BLaER1 treated with 17β-estradiol and CSF1 and Interleukin-3, amounts not matched to agents 10 nM and 100 nM (cell line): Measurements from ENCODE around the gene ALG14.
"Not testable (repeated sequence)": the region's sequence is repeated elsewhere in the genome, so short reads cannot be mapped to it uniquely, and the experiment has no call there.

Source experiments
- H3K27ac ChIP-seq, 11 experiments: shearing (Covaris generic); formaldehyde crosslinking; 2 replicates each; pipeline ENCODE4 v1.8.1; 2022
- H3K27me3 ChIP-seq, 11 experiments: shearing (Covaris generic); formaldehyde crosslinking; 2 replicates each; pipeline ENCODE4 v1.8.1; 2022
- H3K36me3 ChIP-seq, 11 experiments: shearing (Covaris generic); formaldehyde crosslinking; 2 replicates each; pipeline ENCODE4 v1.8.1; 2022
- H3K4me1 ChIP-seq, 10 experiments: shearing (Covaris generic); formaldehyde crosslinking; 2 replicates each; pipeline ENCODE4 v1.8.1; 2022
- H3K4me2 ChIP-seq, 11 experiments: shearing (Covaris generic); formaldehyde crosslinking; 2 replicates each; pipeline ENCODE4 v1.8.1; 2022
- H3K4me3 ChIP-seq, 10 experiments: shearing (Covaris generic); formaldehyde crosslinking; 2 replicates each; pipeline ENCODE4 v1.8.1; 2022
- H3K9ac ChIP-seq, 11 experiments: shearing (Covaris generic); formaldehyde crosslinking; 2 replicates each; pipeline ENCODE4 v1.8.1; 2022
- H3K9me3 ChIP-seq, 11 experiments: shearing (Covaris generic); formaldehyde crosslinking; replicated peaks in 1 of 11; 2 replicates each; pipeline ENCODE4 v1.8.1; 2022
- H4K20me1 ChIP-seq, 11 experiments: shearing (Covaris generic); formaldehyde crosslinking; 2 replicates each; pipeline ENCODE4 v1.8.1; 2022
- Cebpa-rat ChIP-seq, 11 experiments: shearing (Covaris generic); IDR thresholded peaks; 2 replicates each; pipeline ENCODE4 v1.8.1; 2022

Gene ALG14

GRCh38 chr1:94999456-95000131, 73.2 kb downstream of the ALG14 start:
- H3K27me3 ChIP-seq: no peaks in the 10 kb centered on the region
- H3K4me1 ChIP-seq: no peaks in the 10 kb centered on the region
- H3K27ac ChIP-seq: no peak overlapping the region
- H3K4me3 ChIP-seq: no peak overlapping the region
- TF ChIP-seq Cebpa-rat (IDR thresholded peaks at IDR 0.05): no peak
- H3K9me3 ChIP-seq: no peaks in the 10 kb centered on the region
- no peaks in the 10 kb centered on the region for H4K20me1 ChIP-seq
- H3K4me2 ChIP-seq: no peak overlapping the region
- no peaks in the 10 kb centered on the region for H3K36me3 ChIP-seq
- no peak overlapping the region for H3K9ac ChIP-seq

DNA sequence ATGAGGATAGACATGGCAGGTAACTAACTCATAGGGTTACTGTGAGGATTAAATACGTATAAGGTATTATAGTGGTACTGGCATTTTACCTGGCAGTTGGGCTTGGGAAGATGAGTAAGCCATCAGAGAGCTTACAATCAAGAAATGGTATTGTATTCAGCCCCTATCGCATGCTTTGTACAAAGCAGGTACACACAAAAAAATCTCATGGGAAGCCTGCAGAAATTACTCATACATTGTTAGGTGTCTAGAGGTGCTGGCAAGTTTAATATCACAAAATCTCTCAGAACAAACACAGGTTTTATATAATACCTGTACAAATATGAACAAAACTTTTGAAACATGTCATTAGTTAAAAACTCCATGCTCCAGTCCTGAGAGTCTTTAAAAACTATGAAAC, 74.0 kb downstream of the ALG14 start:
- Histone ChIP-seq H3K27me3 (no peaks in the 10 kb centered on the region), H3K9ac (no peak overlapping the region), H3K4me1 (no peaks in the 10 kb centered on the region), H3K4me3 (no peak overlapping the region), H3K36me3 (no peaks in the 10 kb centered on the region), H4K20me1 (no peaks in the 10 kb centered on the region), H3K9me3 (no peaks in the 10 kb centered on the region), H3K4me2 (no peak overlapping the region), H3K27ac (no peak overlapping the region)
- TF ChIP-seq Cebpa-rat (IDR thresholded peaks at IDR 0.05): no peak

GRCh38 chr1:94998114-94998513, 74.6 kb downstream of the ALG14 start:
- no peaks in the 10 kb centered on the region for H3K36me3 ChIP-seq
- H4K20me1 ChIP-seq: no peaks in the 10 kb centered on the region
- no peaks in the 10 kb centered on the region for H3K4me1 ChIP-seq
- H3K9me3 ChIP-seq: no peaks in the 10 kb centered on the region
- no peak overlapping the region for H3K27ac ChIP-seq
- TF ChIP-seq Cebpa-rat (IDR thresholded peaks at IDR 0.05): no peak
- H3K4me2 ChIP-seq: no peak overlapping the region
- H3K9ac ChIP-seq: no peak overlapping the region
- no peaks in the 10 kb centered on the region for H3K27me3 ChIP-seq
- no peak overlapping the region for H3K4me3 ChIP-seq

DNA sequence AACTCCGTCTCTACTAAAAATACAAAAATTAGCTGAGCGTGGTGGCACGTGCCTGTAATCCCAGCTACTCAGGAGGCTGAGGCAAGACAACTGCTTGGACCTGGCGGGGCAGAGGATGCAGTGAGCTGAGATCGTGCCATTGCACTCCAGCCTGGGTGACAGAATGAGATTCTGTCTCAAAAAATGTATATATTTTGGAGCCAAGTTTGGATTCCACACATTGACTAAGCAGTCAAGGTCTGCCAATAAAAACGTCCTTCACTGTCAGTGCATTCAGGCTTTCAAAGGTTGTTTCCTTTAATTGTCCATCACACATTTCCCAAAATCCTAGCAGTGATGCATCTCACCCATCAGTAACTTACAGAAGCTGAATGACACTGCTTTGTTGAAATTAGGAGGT, 77.2 kb downstream of the ALG14 start:
- not testable (repeated sequence) for H3K27me3 ChIP-seq, H3K27ac ChIP-seq

DNA sequence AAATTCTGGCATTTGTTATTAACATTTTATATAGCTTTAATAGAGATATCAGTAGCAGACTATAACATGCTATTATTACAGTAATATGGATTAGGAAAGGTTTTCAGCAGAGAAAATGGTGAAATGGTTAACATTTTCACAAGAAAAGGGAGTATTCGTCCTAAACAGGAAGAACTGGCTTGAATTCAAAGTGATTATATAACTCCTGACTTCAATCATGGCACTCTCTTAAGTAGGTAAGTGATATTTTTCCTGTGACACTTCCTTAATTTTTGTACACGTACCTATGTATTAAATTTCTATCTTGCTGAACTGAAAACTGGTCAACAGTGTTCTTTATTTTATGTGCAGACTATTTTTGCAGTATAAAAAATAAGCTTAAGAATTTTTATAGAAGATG, 77.9 kb downstream of the ALG14 start:
- Histone ChIP-seq H3K9ac (no peak overlapping the region), H3K4me3 (no peak overlapping the region), H4K20me1 (no peaks in the 10 kb centered on the region), H3K4me1 (peaks cover 0 to 7% (median 4%) of the 10 kb centered on the region in 10 experiments; a peak in 8 of 20 replicates), H3K27me3 (no peaks in the 10 kb centered on the region), H3K36me3 (no peaks in the 10 kb centered on the region), H3K9me3 (no peaks in the 10 kb centered on the region), H3K4me2 (no peak overlapping the region), H3K27ac (no peak overlapping the region)
- TF ChIP-seq Cebpa-rat (IDR thresholded peaks at IDR 0.05): no peak

More for the DNA sequence above, 77.2 kb downstream of the ALG14 start:
- H3K9ac ChIP-seq, H3K36me3 ChIP-seq, H3K4me3 ChIP-seq, H3K4me2 ChIP-seq, H4K20me1 ChIP-seq, H3K9me3 ChIP-seq, H3K4me1 ChIP-seq: not testable (repeated sequence)

DNA sequence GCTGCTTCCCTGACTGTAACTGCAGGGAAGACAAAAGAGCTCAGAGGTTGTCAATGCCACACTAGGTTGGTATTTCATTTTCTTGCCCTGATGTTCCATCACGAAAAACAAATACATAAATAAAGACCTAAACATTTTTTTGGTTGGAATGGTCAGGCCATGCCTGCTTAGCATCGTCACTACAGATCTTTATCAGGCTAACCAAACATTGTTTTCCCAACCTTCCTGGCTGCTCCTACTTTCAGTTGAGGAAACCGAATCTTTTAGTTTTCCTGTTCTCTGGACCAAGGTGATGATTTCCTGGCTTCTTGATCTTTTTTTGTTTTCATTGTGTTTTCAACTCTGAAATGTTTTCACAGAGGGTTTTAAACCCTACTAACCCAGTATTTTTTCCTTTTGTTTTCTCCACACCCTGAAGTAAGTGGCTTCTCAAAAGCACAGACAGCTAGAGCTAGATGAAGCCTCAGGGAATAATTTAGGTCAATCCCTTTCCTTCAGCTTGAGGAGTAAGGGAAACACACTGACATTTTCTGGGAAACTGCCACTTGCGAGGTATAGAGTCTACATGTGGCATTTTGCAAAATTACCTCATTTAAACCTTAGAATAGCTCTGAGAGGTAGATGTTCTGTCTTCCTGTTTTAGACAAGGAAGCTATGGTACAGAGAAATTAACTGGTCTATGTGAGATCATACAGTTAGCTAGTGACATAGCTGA, 78.7 kb downstream of the ALG14 start:
- no peaks in the 10 kb centered on the region for H3K27me3 ChIP-seq
- TF ChIP-seq Cebpa-rat (IDR thresholded peaks at IDR 0.05): no peak
- peaks cover 0 to 11% (median 6%) of the 10 kb centered on the region in 10 experiments; a peak in 8 of 20 replicates for H3K4me1 ChIP-seq
- H3K27ac ChIP-seq: no peak overlapping the region
- H3K9ac ChIP-seq: no peak overlapping the region
- H3K9me3 ChIP-seq: no peaks in the 10 kb centered on the region
- H3K36me3 ChIP-seq: no peaks in the 10 kb centered on the region
- no peak overlapping the region for H3K4me2 ChIP-seq
- no peak overlapping the region for H3K4me3 ChIP-seq
- H4K20me1 ChIP-seq: no peaks in the 10 kb centered on the region

DNA sequence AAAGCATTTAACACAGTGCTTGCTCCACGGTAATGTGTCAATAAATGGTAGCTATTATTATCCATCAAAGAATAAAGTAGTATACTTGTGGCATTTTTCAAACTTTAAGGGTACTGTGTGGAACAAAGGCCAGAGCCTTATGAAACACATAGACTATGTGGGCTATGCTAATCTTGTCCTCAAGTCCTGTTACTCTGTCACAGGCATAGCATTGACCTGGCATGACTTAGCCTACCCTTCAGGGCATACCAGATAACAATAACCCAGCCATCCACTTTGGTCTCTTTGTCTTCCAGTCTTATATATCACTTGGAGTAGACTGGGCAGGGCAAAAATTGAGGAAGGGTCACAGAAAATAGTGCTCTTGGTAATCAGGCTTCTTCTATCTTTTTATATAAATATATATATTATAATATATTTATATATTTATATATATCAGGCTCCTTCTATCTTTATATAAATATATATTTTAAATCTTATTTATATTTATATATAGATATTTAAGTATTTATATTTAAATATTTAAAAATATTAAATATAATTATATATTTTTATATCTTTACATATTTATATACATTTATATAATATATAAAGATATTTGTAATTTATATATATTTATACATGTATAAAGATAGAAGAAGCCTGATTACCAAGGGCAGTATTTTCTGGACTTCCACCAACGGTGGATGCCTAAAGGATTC, 79.7 kb downstream of the ALG14 start:
- Histone ChIP-seq H3K4me3 (no peak overlapping the region), H4K20me1 (no peaks in the 10 kb centered on the region), H3K9me3 (no peaks in the 10 kb centered on the region), H3K9ac (no peak overlapping the region), H3K4me1 (peaks cover 3 to 16% (median 9%) of the 10 kb centered on the region in 10 experiments; a peak in 18 of 20 replicates), H3K27me3 (no peaks in the 10 kb centered on the region), H3K36me3 (no peaks in the 10 kb centered on the region), H3K27ac (no peak overlapping the region), H3K4me2 (no peak overlapping the region)
- TF ChIP-seq Cebpa-rat (IDR thresholded peaks at IDR 0.05): no peak

DNA sequence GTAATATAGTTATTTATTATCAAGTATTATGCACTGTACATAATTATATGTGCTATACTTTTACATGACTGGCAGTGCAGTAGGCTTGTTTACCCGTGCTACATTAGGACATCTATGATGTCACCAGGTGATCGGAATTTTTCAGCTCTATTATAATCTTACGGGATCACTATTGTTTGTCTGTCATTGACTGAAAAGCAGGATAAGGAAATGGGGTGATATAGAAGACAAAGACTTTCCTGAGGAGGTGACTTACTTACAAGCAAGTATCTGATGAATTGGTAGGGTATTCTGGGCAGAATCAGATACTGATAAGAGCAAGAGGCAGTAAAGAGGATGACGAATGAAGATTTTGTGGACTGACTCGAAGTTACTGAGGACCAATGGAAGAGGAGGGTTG, 80.6 kb downstream of the ALG14 start:
- Histone ChIP-seq H3K36me3 (no peaks in the 10 kb centered on the region), H3K4me3 (no peak overlapping the region), H4K20me1 (no peaks in the 10 kb centered on the region), H3K9me3 (no peaks in the 10 kb centered on the region), H3K4me2 (no peak overlapping the region), H3K9ac (no peak overlapping the region), H3K4me1 (peaks cover 11 to 24% (median 18%) of the 10 kb centered on the region in 10 experiments), H3K27me3 (no peaks in the 10 kb centered on the region), H3K27ac (no peak overlapping the region)
- no peak for TF ChIP-seq Cebpa-rat (IDR thresholded peaks at IDR 0.05)

DNA sequence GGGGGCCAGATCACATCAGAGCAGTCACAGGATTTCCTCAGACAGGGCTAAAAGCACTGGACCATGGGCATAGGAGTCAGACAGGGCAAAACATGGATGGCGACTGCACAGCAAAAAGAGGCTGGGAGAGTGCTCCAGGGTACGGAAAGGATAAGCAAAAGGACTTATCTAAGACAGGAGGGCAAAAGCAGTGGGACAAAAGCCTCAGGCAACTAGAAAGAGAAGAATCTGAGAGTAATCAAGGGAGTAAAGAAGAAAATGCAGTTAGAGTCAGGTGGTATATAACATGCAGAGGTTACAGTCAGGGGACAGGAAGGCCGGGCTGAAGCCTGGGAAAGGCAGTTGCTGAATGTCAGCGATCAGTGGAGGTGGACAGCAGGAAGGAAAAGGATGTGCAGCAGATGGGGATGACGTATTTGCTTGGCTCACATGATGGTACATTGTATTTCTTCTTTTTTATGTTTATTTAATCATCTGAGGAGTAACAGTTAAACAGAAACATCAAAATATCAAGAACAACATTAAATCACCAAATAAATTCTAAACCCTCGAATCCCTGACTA, 82.8 kb downstream of the ALG14 start:
- Histone ChIP-seq H3K9me3 (no peaks in the 10 kb centered on the region), H3K4me3 (no peak overlapping the region), H3K27me3 (no peaks in the 10 kb centered on the region), H3K9ac (no peak overlapping the region), H3K36me3 (no peaks in the 10 kb centered on the region), H3K4me2 (peak overlapping the region in 7 of 11 experiments; percentile 2 to 39 (median 27); a peak in 9 of 22 replicates), H3K4me1 (peaks cover 15 to 30% (median 20%) of the 10 kb centered on the region in 10 experiments), H4K20me1 (no peaks in the 10 kb centered on the region), H3K27ac (no peak overlapping the region)
- no peak for TF ChIP-seq Cebpa-rat (IDR thresholded peaks at IDR 0.05)
